Activated naive CD4-positive, alpha-beta T cell (primary cell): ENCODE results near the gene MMP27.
"Not testable (repeated sequence)": the region's sequence is repeated elsewhere in the genome, so short reads cannot be mapped to it uniquely, and the experiment has no call there.

Source experiments
- DNase-seq, 4 experiments: peaks; one replicate each; lab custom pipeline; 2025; lab: John Stamatoyannopoulos, UW

The MMP27 gene

GRCh38 chr11:102705626-102706025 lies at the start of gene MMP27:
Gene MMP27, minus strand, starts transcription at chr11:102705769. Its CDS starts 55 bp downstream, at chr11:102705714.
- no peak for DNase-seq

- no peak for DNase-seq
These were observed 47.7 kb upstream of the MMP27 start for GRCh38 chr11:102753267-102753666.

- DNase-seq = no peak
These were observed 46.1 kb upstream of the MMP27 start for GRCh38 chr11:102751673-102752072.

- DNase-seq = no peak
These were observed 43.6 kb upstream of the MMP27 start for GRCh38 chr11:102749101-102749722.

GRCh38 chr11:102746746-102747578 lies 41.4 kb upstream of the MMP27 start:
- DNase-seq = not testable (repeated sequence)

GRCh38 chr11:102734650-102735049 lies 29.1 kb upstream of the MMP27 start:
- DNase-seq = no peak

GRCh38 chr11:102733232-102733875 lies 27.8 kb upstream of the MMP27 start:
- DNase-seq = no peak

DNA sequence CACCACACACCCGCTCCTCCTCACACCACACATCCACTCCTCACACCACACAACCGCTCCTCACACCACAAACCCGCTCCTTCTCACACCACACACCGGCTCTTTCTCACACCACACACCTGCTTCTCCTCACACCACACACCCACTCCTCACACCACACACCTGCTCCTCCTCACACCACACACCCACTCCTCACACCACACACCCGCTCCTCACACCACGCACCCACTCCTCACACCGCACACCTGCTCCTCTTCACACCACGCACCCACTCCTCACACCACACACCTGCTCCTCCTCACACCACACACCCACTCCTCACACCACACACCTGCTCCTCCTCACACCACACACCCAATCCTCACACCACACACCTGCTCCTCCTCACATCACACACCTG lies 25.4 kb upstream of the MMP27 start:
- DNase-seq = not testable (repeated sequence)

- DNase-seq = no peak
These were observed 24.6 kb upstream of the MMP27 start for GRCh38 chr11:102729849-102730815.

DNA sequence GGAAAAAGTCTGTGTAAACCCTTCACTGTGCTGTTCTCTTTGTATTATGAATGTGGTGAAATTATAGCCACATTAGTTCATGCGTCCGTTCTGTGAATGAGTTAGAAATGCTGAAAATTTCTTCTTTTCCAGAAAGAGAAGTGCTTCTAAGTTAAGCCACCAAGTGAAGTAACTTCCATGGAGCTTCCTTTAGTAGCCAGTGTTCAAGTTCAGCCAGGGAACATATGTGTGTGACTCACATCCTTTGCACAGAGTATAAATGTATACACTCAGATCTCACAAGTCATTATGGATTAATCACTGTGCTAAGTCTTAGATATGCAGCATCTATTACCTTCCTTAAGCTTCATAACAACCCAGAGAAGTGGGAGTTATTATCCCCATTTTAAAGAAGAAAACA lies 22.3 kb upstream of the MMP27 start:
- DNase-seq = no peak

DNA sequence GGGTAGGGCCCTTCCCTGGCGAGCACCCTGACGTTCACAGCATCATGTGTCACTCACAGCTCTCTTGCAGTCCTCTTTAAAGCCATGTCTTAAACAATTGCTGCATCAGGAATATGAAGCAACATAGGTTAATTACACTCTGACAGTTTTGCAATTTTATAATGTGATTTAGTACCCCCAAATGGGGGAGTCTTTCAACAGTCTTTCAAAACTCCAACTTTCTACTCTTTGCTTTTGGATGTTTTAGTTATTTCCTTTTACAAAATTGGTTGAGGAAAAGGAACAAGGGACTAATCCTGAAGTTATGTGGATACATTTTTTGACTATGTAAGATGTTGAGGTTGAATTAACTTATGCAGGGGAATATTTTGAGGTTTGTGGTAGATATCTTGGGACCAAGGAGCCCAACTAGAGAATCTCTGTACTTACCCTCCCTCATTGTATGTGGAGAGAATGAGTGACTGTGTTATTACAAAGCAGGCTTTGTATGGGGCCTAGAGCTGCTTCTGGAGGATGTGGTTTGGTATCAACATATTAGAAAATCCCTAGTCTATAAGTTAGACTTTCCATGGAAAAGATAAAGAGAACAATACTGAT lies 19.4 kb upstream of the MMP27 start, which contains the start of gene MMP8:
Gene MMP8 (minus strand): TSS at position 51 of the 597 bp plus-strand sequence. CDS start 99 bp downstream, outside the sequence.
- no peak for DNase-seq

- DNase-seq = no peak
These were observed 17.3 kb upstream of the MMP27 start for GRCh38 chr11:102722821-102723220.

GRCh38 chr11:102719620-102720277 lies 14.2 kb upstream of the MMP27 start:
- no peak for DNase-seq

- no peak for DNase-seq
These were observed 11.7 kb upstream of the MMP27 start for GRCh38 chr11:102717280-102717679.

DNA sequence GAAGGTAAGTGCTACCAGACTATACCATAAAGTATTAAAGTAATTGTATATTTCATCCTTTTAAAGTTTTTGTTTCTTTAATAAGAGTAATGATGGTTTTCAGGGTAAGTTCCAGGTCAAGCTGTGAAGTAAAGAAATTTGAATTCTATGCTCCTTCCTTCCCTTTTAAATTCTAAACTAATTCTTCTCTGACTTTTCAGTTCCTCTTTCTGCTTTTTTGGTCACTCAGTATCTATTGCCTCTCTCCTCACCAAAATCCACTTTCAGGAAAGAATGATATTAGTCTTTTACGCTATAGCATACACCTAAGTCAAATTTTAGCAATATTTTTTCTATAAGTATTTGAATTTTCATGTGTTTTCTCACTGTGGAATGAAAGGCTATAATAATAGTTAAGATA lies 11.0 kb upstream of the MMP27 start:
- no peak for DNase-seq

DNA sequence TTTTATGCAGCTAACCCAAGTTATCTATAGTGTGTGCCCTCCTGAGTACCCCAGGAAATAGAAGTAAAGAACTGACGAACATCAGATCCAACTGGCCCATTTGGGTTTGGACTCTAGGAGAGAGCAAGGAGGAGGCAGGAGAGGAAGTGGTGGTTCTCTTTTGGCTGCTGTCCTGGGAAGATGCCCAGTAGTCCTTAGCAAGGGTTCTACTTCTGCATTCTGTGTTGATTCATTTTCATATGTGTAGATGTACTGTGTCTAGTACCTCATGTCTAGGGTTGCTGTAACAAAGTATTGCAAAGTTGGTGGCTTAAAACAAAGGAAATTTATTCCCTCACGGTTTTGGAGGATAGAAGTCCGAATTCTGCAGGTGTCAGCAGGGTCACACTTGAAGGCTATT lies 6.6 kb upstream of the MMP27 start:
- DNase-seq = no peak

DNA sequence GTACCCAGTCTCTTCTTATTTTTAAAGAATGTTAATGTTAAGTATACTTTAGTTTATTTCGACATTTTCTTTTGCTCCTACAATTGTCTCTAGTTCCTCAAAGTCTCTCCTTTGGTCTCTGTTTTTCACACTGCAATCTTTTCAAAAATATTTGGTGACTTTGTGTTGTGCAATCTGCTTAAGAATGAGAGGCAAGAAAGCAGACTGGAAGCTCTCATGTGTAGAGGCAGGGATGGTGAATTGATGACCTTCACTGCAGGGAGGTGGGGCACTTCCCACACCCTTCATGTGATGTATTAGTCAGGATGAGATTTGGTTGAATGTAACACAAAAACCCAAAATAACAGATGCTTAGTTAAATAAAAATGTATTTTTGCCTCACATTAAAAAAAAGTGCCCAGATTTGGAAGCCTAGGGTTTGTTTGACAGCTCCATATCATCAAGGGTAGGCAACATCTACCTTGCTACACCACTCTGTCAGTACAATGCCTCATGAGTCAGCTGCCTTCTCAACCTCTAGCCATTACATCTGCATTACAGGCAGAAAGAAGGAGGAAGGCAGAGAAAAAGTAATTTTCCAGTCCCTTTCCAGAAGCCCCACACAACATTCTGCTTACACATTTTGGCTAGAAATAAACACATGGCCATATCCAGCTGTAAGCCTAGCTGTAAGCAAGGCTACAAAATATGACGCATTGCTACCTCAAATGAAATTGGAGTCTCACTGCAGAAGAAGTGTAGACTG lies 3.8 kb upstream of the MMP27 start:
- no peak for DNase-seq

GRCh38 chr11:102708654-102709053 lies 3.1 kb upstream of the MMP27 start:
- no peak for DNase-seq

GRCh38 chr11:102704841-102705240 lies 728 bp downstream of the MMP27 start:
- DNase-seq = no peak
